Measurements from ENCODE around the gene PAPOLB. TPM values are rescaled to one million over a fixed set of nuclear protein-coding genes. Genes with fewer than 3 reads are reported as not detected.

The PAPOLB gene
- polyA plus RNA-seq, 2 of the 4 experiments (the other 2 are of a cell fraction) = not detected

GRCh38 chr7:4833691-4834600, 27.9 kb downstream of the PAPOLB start:
- H3K9me3 ChIP-seq = no peaks in the 10 kb centered on the region
- FAIRE-seq (no peak), ATAC-seq (no peak), DNase-seq (ENCODE audit: low read depth in 1 of 2, low spot score in 1 of 2) (no peak)
- H3K4me1 ChIP-seq = no peaks in the 10 kb centered on the region
- H3K27ac ChIP-seq = no peak overlapping the region
- 86% methylated on average over 23 of the region's 36 CpGs for WGBS (ENCODE audit: missing lambda C conversion rate)
- H3K4me3 ChIP-seq = no peak overlapping the region
- no peak overlapping the region for H3K4me2 ChIP-seq
- TF ChIP-seq FOXS1 (CRISPR knock-in tag; IDR thresholded peaks at IDR 0.05) (no peak), HOXA7 (CRISPR knock-in tag; IDR thresholded peaks at IDR 0.05) (no peak), CEBPB (IDR thresholded peaks at IDR 0.05) (no peak), EHF (CRISPR knock-in tag; IDR thresholded peaks at IDR 0.05) (no peak), ELK1 (IDR thresholded peaks at IDR 0.05; ENCODE audit: low read depth, low read length) (no peak), NPAS2 (CRISPR knock-in tag; IDR thresholded peaks at IDR 0.05; ENCODE audit: borderline replicate concordance) (no peak), PHF8 (IDR thresholded peaks at IDR 0.05; ENCODE audit: borderline replicate concordance, low read depth) (no peak), EHMT2 (IDR thresholded peaks at IDR 0.05; ENCODE audit: low read depth) (no peak), ZNF302 (CRISPR knock-in tag; IDR thresholded peaks at IDR 0.05) (no peak), ZC3H11A (IDR thresholded peaks at IDR 0.05) (no peak), PBX3 (IDR thresholded peaks at IDR 0.05) (no peak), CHD4 (IDR thresholded peaks at IDR 0.05; ENCODE audit: borderline replicate concordance) (no peak)
- TF ChIP-seq, protein P1, sequence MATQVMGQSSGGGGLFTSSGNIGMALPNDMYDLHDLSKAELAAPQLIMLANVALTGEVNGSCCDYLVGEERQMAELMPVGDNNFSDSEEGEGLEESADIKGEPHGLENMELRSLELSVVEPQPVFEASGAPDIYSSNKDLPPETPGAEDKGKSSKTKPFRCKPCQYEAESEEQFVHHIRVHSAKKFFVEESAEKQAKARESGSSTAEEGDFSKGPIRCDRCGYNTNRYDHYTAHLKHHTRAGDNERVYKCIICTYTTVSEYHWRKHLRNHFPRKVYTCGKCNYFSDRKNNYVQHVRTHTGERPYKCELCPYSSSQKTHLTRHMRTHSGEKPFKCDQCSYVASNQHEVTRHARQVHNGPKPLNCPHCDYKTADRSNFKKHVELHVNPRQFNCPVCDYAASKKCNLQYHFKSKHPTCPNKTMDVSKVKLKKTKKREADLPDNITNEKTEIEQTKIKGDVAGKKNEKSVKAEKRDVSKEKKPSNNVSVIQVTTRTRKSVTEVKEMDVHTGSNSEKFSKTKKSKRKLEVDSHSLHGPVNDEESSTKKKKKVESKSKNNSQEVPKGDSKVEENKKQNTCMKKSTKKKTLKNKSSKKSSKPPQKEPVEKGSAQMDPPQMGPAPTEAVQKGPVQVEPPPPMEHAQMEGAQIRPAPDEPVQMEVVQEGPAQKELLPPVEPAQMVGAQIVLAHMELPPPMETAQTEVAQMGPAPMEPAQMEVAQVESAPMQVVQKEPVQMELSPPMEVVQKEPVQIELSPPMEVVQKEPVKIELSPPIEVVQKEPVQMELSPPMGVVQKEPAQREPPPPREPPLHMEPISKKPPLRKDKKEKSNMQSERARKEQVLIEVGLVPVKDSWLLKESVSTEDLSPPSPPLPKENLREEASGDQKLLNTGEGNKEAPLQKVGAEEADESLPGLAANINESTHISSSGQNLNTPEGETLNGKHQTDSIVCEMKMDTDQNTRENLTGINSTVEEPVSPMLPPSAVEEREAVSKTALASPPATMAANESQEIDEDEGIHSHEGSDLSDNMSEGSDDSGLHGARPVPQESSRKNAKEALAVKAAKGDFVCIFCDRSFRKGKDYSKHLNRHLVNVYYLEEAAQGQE (IDR thresholded peaks at IDR 0.05) = no peak
- ChIA-PET POLR2A (no interaction called here), CTCF (interaction anchor here (1.0 to 1.8 kb wide), 2 partner anchors 35 to 49 kb away, joined by 3 to 6 read pairs; partner anchors contain the start of gene RADIL)

DNA sequence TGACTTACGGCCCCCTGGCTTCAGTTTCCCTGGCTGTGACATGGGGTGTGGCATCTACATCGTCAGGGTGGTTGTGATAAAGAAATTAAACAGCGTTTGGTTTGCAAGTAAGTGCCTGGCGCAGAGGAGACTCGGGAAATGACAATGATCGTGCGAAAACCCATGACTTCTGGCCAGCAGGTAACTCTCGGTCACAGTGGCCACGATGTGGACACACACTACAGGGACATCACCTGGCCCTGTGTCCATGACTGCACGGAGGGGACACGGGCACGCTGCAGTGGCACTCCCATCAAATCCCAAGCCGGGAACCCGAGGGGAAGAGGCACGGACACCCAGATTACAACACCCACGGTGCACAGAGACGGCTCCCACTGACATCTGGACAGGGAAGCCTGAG, 28.7 kb downstream of the PAPOLB start:
- no peak for FAIRE-seq
- H3K27ac ChIP-seq = no peak overlapping the region
- ChIA-PET POLR2A (no interaction called here), CTCF (interaction anchor here (1.0 to 1.8 kb wide), 2 partner anchors 34 to 50 kb away, joined by 3 to 6 read pairs; partner anchors contain the start of gene RADIL)
- no peak overlapping the region for H3K4me2 ChIP-seq
- H3K4me1 ChIP-seq = no peaks in the 10 kb centered on the region
- no peaks in the 10 kb centered on the region for H3K9me3 ChIP-seq
- 80% methylated on average over 16 of the region's 17 CpGs for WGBS (ENCODE audit: missing lambda C conversion rate)
- H3K4me3 ChIP-seq = no peak overlapping the region
- TF ChIP-seq CBX2 (IDR thresholded peaks at IDR 0.05; ENCODE audit: borderline replicate concordance, low read depth) (no peak), ESRRA (IDR thresholded peaks at IDR 0.05; ENCODE audit: borderline replicate concordance, low read length) (no peak), HMGXB4 (CRISPR knock-in tag; IDR thresholded peaks at IDR 0.05; ENCODE audit: borderline replicate concordance) (no peak), RFX5 (IDR thresholded peaks at IDR 0.05) (no peak), JUNB (IDR thresholded peaks at IDR 0.05) (no peak), CEBPB (IDR thresholded peaks at IDR 0.05) (no peak), JUN (IDR thresholded peaks at IDR 0.05) (no peak), HOXB13 (CRISPR knock-in tag; IDR thresholded peaks at IDR 0.05; ENCODE audit: low read depth) (no peak), EHMT2 (IDR thresholded peaks at IDR 0.05; ENCODE audit: low read depth) (no peak), FOSB (CRISPR knock-in tag; IDR thresholded peaks at IDR 0.05) (no peak), RAD21 (conservative IDR thresholded peaks at IDR 0.05 in 1 of 2, IDR thresholded peaks at IDR 0.05 in 1 of 2) (no peak), ZSCAN20 (CRISPR knock-in tag; IDR thresholded peaks at IDR 0.05) (no peak), CHD2 (IDR thresholded peaks at IDR 0.05; ENCODE audit: low read length, partially characterized antibody) (no peak), HDAC2 (IDR thresholded peaks at IDR 0.05) (no peak), MAZ (IDR thresholded peaks at IDR 0.05; ENCODE audit: borderline replicate concordance, low read depth, low read length) (no peak), NR3C1 (IDR thresholded peaks at IDR 0.05) (no peak), MYC (IDR thresholded peaks at IDR 0.05; ENCODE audit: borderline replicate concordance, low read length) (no peak)
- TF ChIP-seq, protein P2, sequence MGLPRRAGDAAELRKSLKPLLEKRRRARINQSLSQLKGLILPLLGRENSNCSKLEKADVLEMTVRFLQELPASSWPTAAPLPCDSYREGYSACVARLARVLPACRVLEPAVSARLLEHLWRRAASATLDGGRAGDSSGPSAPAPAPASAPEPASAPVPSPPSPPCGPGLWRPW (IDR thresholded peaks at IDR 0.05) = no peak
- no peak for DNase-seq (ENCODE audit: low read depth in 1 of 2, low spot score in 1 of 2)
- no peak for ATAC-seq

All from A549 (cell line).